Stomach (tissue), 9 donors: ENCODE data around the gene OR10T2. TPM values are rescaled to one million over a fixed set of nuclear protein-coding genes. Genes with fewer than 3 reads are reported as not detected.

Experiments used
- DNase-seq, 2 donors: peaks; one replicate each; pipeline versions ENCODE4 v3.0.0 to v3.0.0-alpha.2; 2013 to 2019
- H3K27ac ChIP-seq, 5 donors: fragments of 200-600 bp in 4 of 5; sonication (generic) in 4 of 5; one replicate each; pipeline ENCODE4 v1.5.1; 2013 to 2019; ENCODE audit warnings: mild to moderate bottlenecking in 1 of 5, moderate library complexity in 1 of 5
- H3K27me3 ChIP-seq, 3 donors: fragments of 200-600 bp; sonication (generic); one replicate each; pipeline ENCODE4 v1.5.1; 2017 to 2019; ENCODE audit warnings: mixed run types in 1 of 3
- H3K36me3 ChIP-seq, 4 donors: fragments of 200-600 bp; sonication (generic); 1 replicate in 3 of 4; 2 replicates in 1 of 4; pipeline ENCODE4 v1.5.1; 2016 to 2019
- H3K4me1 ChIP-seq, 4 donors: fragments of 200-600 bp; sonication (generic); one replicate each; pipeline ENCODE4 v1.5.1; 2016 to 2019
- H3K4me3 ChIP-seq, 4 donors: fragments of 200-600 bp; sonication (generic) in 3 of 4; one replicate each; pipeline ENCODE4 v1.5.1; 2016 to 2019; ENCODE audit warnings: mild to moderate bottlenecking in 1 of 4
- H3K9me3 ChIP-seq, 4 donors: fragments of 200-600 bp; sonication (generic); one replicate each; pipeline ENCODE4 v1.5.1; 2016 to 2019
- CTCF ChIP-seq, 7 experiments: fragments of 450-650 bp in 4 of 7; fragments of 200-600 bp in 3 of 7; sonication (generic) in 3 of 7; IDR thresholded peaks; one replicate each; pipeline ENCODE4 v1.5.1; 2016 to 2019; ENCODE audit warnings: antibody characterized with exemption in 7 of 7, control low read depth in 2 of 7, mild to moderate bottlenecking in 1 of 7
- EP300 ChIP-seq: sonication (generic); formaldehyde crosslinking; IDR thresholded peaks from one replicate; pipeline ENCODE4 v1.6.1; 2017; ENCODE audit warnings: antibody characterized with exemption
- POLR2A ChIP-seq, 4 donors: fragments of 450-650 bp; IDR thresholded peaks; one replicate each; pipeline ENCODE4 v1.6.1; 2016; ENCODE audit warnings: antibody characterized with exemption in 4 of 4, control low read depth in 2 of 4, mild to moderate bottlenecking in 1 of 4, moderate library complexity in 1 of 4
- POLR2AphosphoS5 ChIP-seq, 3 donors: sonication (generic); formaldehyde crosslinking; IDR thresholded peaks; one replicate each; pipeline ENCODE4 v1.6.1; 2016; ENCODE audit warnings: antibody characterized with exemption in 3 of 3
- WGBS, 5 donors: extraction: QIAGEN DNeasy Blood & Tissue Kit in 3 of 5; methylation state at CpG; one replicate each; pipeline versions ENCODE4 v1.1.5 to v1.1.7; 2013 to 2018; 5-methylcytosine and 5-hydroxymethylcytosine counted together
- intact Hi-C: fragments of 100-400 bp; cut with DNase I; formaldehyde crosslinking; loops from one replicate; pipeline ENCODE4 v1.15.1; 2023; ENCODE audit warnings: low total_unique reads
- polyA plus RNA-seq, 3 donors: library from polyadenylated mRNA; stranded (reverse); fragments of 200-250 nt; gene quantifications; one replicate each; pipeline ENCODE4 v1.2.3, GENCODE V29; 2013
- total RNA-seq, 5 donors: library from RNA; depleted of rRNA; stranded (reverse); fragments of >200 nt; gene quantifications; one replicate each; pipeline versions ENCODE4 v1.1.0 to v1.2.3, GENCODE V29; 2014 to 2016
- donor health status: healthy with polysubstance abuse.
- donor health status: Bipolar disorder and iron deficiency.
- donor health status: healthy.

Gene OR10T2
- total and polyA plus RNA-seq, 8 donors = not detected

GRCh38 chr1:158414651-158415345, 15.5 kb upstream of the OR10T2 start:
- no peaks in the 10 kb centered on the region for H3K36me3 ChIP-seq
- no peak overlapping the region for H3K4me3 ChIP-seq
- WGBS, 5 donors = 82 to 92% (median 87%) methylated on average over 4 of the region's 4 CpGs
- intact Hi-C loops = no loop called here
- no peaks in the 10 kb centered on the region for H3K9me3 ChIP-seq
- H3K27me3 ChIP-seq = no peaks in the 10 kb centered on the region
- TF ChIP-seq POLR2A (IDR thresholded peaks at IDR 0.05) (no peak), POLR2AphosphoS5 (IDR thresholded peaks at IDR 0.05) (no peak), EP300 (no peak), CTCF (IDR thresholded peaks at IDR 0.05) (no peak)
- H3K27ac ChIP-seq = no peak overlapping the region
- no peaks in the 10 kb centered on the region for H3K4me1 ChIP-seq
- no peak for DNase-seq

DNA sequence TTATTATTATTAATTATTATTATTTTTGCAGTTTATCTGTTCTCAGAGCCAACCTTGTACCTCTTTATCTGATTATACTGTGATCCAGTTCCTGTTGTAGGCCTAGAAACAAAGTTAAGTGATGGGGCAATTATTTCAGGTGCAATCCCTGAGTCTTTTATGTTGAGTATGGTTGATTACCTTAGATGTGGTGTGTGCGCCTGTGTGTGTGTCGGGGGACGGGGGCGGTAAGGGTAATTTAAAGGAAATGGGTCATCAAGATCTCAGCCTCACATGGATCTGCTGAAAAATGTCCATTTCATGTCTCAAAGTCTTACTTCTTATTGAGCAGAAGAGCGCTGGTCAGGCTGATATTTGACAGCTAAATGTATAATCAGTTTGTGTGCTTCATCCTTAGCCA, 7.8 kb upstream of the OR10T2 start:
- Histone ChIP-seq H3K27ac (no peak overlapping the region), H3K4me3 (no peak overlapping the region), H3K36me3 (no peaks in the 10 kb centered on the region), H3K4me1 (no peaks in the 10 kb centered on the region), H3K27me3 (no peaks in the 10 kb centered on the region), H3K9me3 (no peaks in the 10 kb centered on the region)
- intact Hi-C loops = no loop called here
- 72 to 88% (median 77%) methylated on average over 5 of the region's 5 CpGs for WGBS, 5 donors
- TF ChIP-seq CTCF (IDR thresholded peaks at IDR 0.05) = no peak
- TF ChIP-seq POLR2AphosphoS5 (IDR thresholded peaks at IDR 0.05) = no peak
- TF ChIP-seq EP300 = no peak
- no peak for TF ChIP-seq POLR2A (IDR thresholded peaks at IDR 0.05)
- DNase-seq = no peak

DNA sequence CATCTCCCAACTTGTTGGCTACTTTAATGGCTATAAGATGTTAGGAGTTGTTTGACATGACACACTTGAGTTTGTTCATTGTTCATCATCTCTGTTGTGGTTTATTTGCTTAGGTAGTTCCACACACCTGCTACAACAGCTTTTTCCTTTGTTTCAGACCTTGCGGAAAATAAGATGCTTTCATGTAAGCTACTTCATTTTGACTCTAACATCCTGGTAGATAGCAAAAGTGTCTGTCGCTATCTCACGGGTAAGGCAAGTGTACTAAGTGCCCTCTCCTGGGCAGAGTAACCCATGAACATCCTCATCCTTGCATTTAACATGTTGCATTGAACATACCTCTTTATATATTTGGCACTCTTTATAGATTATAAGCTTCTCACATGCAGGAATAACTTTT, 1.6 kb upstream of the OR10T2 start:
- WGBS, 5 donors = 70 to 83% (median 76%) methylated on average over 3 of the region's 3 CpGs
- TF ChIP-seq CTCF (IDR thresholded peaks at IDR 0.05) (no peak), EP300 (no peak), POLR2AphosphoS5 (IDR thresholded peaks at IDR 0.05) (no peak)
- Histone ChIP-seq H3K4me3 (no peak overlapping the region), H3K4me1 (no peaks in the 10 kb centered on the region), H3K27ac (no peak overlapping the region), H3K27me3 (no peaks in the 10 kb centered on the region), H3K9me3 (no peaks in the 10 kb centered on the region), H3K36me3 (no peaks in the 10 kb centered on the region)
- DNase-seq = no peak
- intact Hi-C loops = no loop called here

DNA sequence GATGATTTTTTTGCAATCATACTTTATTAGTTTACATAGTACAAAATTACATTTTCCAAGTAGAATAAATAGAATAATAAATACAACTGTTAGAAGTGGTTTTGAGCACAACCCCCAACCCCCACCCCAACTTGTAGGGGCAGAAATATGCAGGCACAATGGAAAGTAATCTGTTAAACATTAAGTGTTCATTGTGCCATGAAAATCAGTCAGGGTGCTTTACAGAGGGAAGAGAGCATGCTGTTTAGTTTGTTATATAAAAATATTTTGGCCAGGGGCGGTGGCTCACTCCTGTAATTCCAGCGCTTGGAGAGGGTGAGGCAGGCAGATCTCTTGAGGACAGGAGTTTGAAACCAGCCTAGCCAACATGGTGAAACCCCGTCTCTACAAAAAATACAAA, 2.6 kb downstream of the OR10T2 start:
- no peaks in the 10 kb centered on the region for H3K4me1 ChIP-seq
- H3K27ac ChIP-seq = no peak overlapping the region
- H3K4me3 ChIP-seq = no peak overlapping the region
- intact Hi-C loops = no loop called here
- no peaks in the 10 kb centered on the region for H3K9me3 ChIP-seq
- no peaks in the 10 kb centered on the region for H3K36me3 ChIP-seq
- H3K27me3 ChIP-seq = no peaks in the 10 kb centered on the region
- 85 to 94% (median 91%) methylated on average over 3 of the region's 3 CpGs for WGBS, 5 donors
- no peak for DNase-seq
- TF ChIP-seq POLR2AphosphoS5 (IDR thresholded peaks at IDR 0.05) (no peak), EP300 (no peak), POLR2A (IDR thresholded peaks at IDR 0.05) (no peak), CTCF (IDR thresholded peaks at IDR 0.05) (no peak)
